ENCODE measurements around the gene MSI1. TPM values are rescaled to one million over a fixed set of nuclear protein-coding genes. Genes with fewer than 3 reads are reported as not detected.

Gene MSI1
- not detected in 2 replicates for total RNA-seq

GRCh38 chr12:120368789-120369602 is at the start of gene MSI1:
Gene MSI1, minus strand, starts transcription at chr12:120369164. Its CDS starts 73 bp downstream, at chr12:120369091.

GRCh38 chr12:120327593-120327992 is 41.4 kb downstream of the MSI1 start, which contains the start of gene PLA2G1B:
Gene PLA2G1B, minus strand, starts transcription at chr12:120327779. Its CDS starts 26 bp downstream, at chr12:120327753.

GRCh38 chr12:120301962-120302815 is 66.8 kb downstream of the MSI1 start, which contains the start of gene SIRT4:
Gene SIRT4, plus strand, starts transcription at chr12:120302321. Its CDS starts 1,241 bp downstream, at chr12:120303562.

GRCh38 chr12:120292661-120293531 is 76.1 kb downstream of the MSI1 start, which contains the start of gene RNU4-1:
Gene RNU4-1, minus strand, starts transcription at chr12:120293237.

Small RNA genes lying within 50 kb of the gene (small RNA-seq; reads per million reads assigned to genes)
- gene RNU4-1 (ENCODE audit: low replicate concordance) (241 reads per million, percentile 99 among the genes with 10 or more reads in this experiment), gene RNU4-2 (ENCODE audit: low replicate concordance) (504 reads per million, percentile 99 among the genes with 10 or more reads in this experiment), gene RNU6-1088P (ENCODE audit: low replicate concordance) (not detected)

Other genes with a start within 250 kb of the MSI1 start
- 99.8 and 201 TPM in 2 replicates for gene GCN1, start 174.4 kb downstream of the MSI1 start, total RNA-seq
- gene RPLP0, start 168.1 kb downstream of the MSI1 start, total RNA-seq = 1,724 and 3,331 TPM in 2 replicates
- 46.2 and 150 TPM in 2 replicates for gene PXN, start 103.4 kb downstream of the MSI1 start, total RNA-seq
- under 0.01 TPM in 2 replicates for gene RNU4-2, start 77.3 kb downstream of the MSI1 start, total RNA-seq
- gene RNU4-1, start 75.9 kb downstream of the MSI1 start, total RNA-seq = under 0.01 TPM in 2 replicates
- 0.66 and 0.86 TPM in 2 replicates for gene SIRT4, start 66.8 kb downstream of the MSI1 start, total RNA-seq
- not detected in 2 replicates for gene PLA2G1B, start 41.4 kb downstream of the MSI1 start, total RNA-seq
- 260 and 322 TPM in 2 replicates for gene COX6A1, start 68.9 kb upstream of the MSI1 start, total RNA-seq
- 16.2 and 27.6 TPM in 2 replicates for gene TRIAP1, start 77.2 kb upstream of the MSI1 start, total RNA-seq
- gene GATC, start 77.3 kb upstream of the MSI1 start, total RNA-seq = 13.3 and 16.9 TPM in 2 replicates
- 132 and 154 TPM in 2 replicates for gene SRSF9, start 100.6 kb upstream of the MSI1 start, total RNA-seq
- gene DYNLL1, start 126.9 kb upstream of the MSI1 start, total RNA-seq = 228 and 256 TPM in 2 replicates
- 16.5 and 21.9 TPM in 2 replicates for gene COQ5, start 160.0 kb upstream of the MSI1 start, total RNA-seq
- gene RNF10, start 165.2 kb upstream of the MSI1 start, total RNA-seq = 114 and 200 TPM in 2 replicates
- 9.8 and 38.4 TPM in 2 replicates for gene POP5, start 212.2 kb upstream of the MSI1 start, total RNA-seq

Measured in placental pericyte (primary cell).